GM18511 (cell line): ENCODE results near the gene COMMD4.

ENCODE experiments used
- ATAC-seq: cut with Tn5 transposase; IDR thresholded peaks from one replicate; pipeline ENCODE4 v1.9.1; 2021; ENCODE audit warnings: mild to moderate bottlenecking, moderate library complexity; ENCODE audit not compliant: unreplicated experiment

COMMD4 gene

GRCh38 chr15:75355369-75355768 lies 19.5 kb downstream of the COMMD4 start:
- ATAC-seq = no peak

GRCh38 chr15:75356006-75356405 lies 20.1 kb downstream of the COMMD4 start:
- no peak for ATAC-seq

GRCh38 chr15:75356517-75356916 lies 20.7 kb downstream of the COMMD4 start:
- no peak for ATAC-seq

- ATAC-seq = no peak
These were observed 22.3 kb downstream of the COMMD4 start for GRCh38 chr15:75357976-75358673.

GRCh38 chr15:75358771-75359536 lies 23.1 kb downstream of the COMMD4 start:
- no peak for ATAC-seq

- no peak for ATAC-seq
These were observed 23.8 kb downstream of the COMMD4 start for GRCh38 chr15:75359537-75360250.

GRCh38 chr15:75360391-75360790 lies 24.5 kb downstream of the COMMD4 start:
- ATAC-seq = no peak

- ATAC-seq = no peak
These were observed 25.0 kb downstream of the COMMD4 start for GRCh38 chr15:75360856-75361255.

GRCh38 chr15:75361361-75361988 lies 25.6 kb downstream of the COMMD4 start:
- ATAC-seq = no peak

GRCh38 chr15:75361989-75362641 lies 26.3 kb downstream of the COMMD4 start:
- ATAC-seq = no peak

GRCh38 chr15:75362642-75363249 lies 26.9 kb downstream of the COMMD4 start:
- no peak for ATAC-seq

- ATAC-seq = no peak
These were observed 27.9 kb downstream of the COMMD4 start for GRCh38 chr15:75363786-75364185.

GRCh38 chr15:75364881-75365280 lies 29.0 kb downstream of the COMMD4 start:
- no peak for ATAC-seq

GRCh38 chr15:75366163-75366562 lies 30.3 kb downstream of the COMMD4 start:
- no peak for ATAC-seq

- ATAC-seq = no peak
These were observed 31.1 kb downstream of the COMMD4 start for GRCh38 chr15:75367006-75367405.

GRCh38 chr15:75367406-75367912 lies 31.6 kb downstream of the COMMD4 start:
- ATAC-seq = no peak

GRCh38 chr15:75367913-75368688 lies 32.2 kb downstream of the COMMD4 start, which contains the start of gene MAN2C1:
Gene MAN2C1, minus strand, starts transcription at chr15:75368607. Its CDS starts 24 bp downstream, at chr15:75368583.
- peak; percentile 87 for ATAC-seq

- ATAC-seq = peak; percentile 8
These were observed 32.9 kb downstream of the COMMD4 start for GRCh38 chr15:75368689-75369239.
